Transverse colon (tissue), 4 donors: ENCODE data around the gene TUFT1.

Experiments used
- POLR2AphosphoS5 ChIP-seq, 3 donors: sonication (generic); formaldehyde crosslinking; IDR thresholded peaks; one replicate each; pipeline ENCODE4 v1.6.1; 2016; ENCODE audit warnings: antibody characterized with exemption in 3 of 3
- TF ChIP-seq, protein P1 (sequence below), 5 experiments: fragments of 200-600 bp in 3 of 5; fragments of 450-650 bp in 2 of 5; sonication (generic) in 3 of 5; IDR thresholded peaks; 1 replicate in 2 of 5; 2 replicates in 3 of 5; pipeline ENCODE4 v1.5.1; 2016 to 2017; ENCODE audit warnings: antibody characterized with exemption in 5 of 5, inconsistent platforms in 3 of 5, mild to moderate bottlenecking in 2 of 5, moderate library complexity in 1 of 5

DNA sequence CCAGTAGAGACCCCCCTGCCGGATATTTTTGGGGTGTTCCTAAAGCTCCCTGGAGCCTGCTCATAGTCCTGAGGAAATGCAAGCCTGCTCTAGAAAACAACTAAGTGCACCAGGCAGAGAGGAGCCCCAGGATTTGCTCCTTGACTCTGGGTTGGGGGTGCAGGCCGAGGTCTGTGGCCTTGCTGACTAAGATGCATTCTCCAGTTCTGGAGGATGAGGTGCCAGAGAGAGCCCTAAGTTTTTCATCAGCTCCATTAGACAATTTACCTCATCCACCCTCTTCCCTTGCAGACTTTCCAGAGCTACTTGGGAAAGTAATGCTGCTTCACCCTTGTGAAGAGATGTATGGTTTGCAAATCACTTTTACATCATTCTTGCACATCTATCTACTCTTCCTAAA, 9.1 kb downstream of the TUFT1 start:
- TF ChIP-seq POLR2AphosphoS5 (IDR thresholded peaks at IDR 0.05), result no peak
- TF ChIP-seq, protein P1, sequence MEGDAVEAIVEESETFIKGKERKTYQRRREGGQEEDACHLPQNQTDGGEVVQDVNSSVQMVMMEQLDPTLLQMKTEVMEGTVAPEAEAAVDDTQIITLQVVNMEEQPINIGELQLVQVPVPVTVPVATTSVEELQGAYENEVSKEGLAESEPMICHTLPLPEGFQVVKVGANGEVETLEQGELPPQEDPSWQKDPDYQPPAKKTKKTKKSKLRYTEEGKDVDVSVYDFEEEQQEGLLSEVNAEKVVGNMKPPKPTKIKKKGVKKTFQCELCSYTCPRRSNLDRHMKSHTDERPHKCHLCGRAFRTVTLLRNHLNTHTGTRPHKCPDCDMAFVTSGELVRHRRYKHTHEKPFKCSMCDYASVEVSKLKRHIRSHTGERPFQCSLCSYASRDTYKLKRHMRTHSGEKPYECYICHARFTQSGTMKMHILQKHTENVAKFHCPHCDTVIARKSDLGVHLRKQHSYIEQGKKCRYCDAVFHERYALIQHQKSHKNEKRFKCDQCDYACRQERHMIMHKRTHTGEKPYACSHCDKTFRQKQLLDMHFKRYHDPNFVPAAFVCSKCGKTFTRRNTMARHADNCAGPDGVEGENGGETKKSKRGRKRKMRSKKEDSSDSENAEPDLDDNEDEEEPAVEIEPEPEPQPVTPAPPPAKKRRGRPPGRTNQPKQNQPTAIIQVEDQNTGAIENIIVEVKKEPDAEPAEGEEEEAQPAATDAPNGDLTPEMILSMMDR (IDR thresholded peaks at IDR 0.05), result no peak
